K562 (cell line): ENCODE results near the gene OLR1. TPM values are rescaled to one million over a fixed set of nuclear protein-coding genes. Genes with fewer than 3 reads are reported as not detected.

Experiments used
- KDM1A ChIP-seq, 2 experiments: fragments of 450-650 bp; IDR thresholded peaks; 2 replicates each; pipeline ENCODE4 v1.6.1; 2016; ENCODE audit warnings: mild to moderate bottlenecking in 2 of 2
- LEF1 ChIP-seq: fragments of 450-650 bp; IDR thresholded peaks from 2 replicates; pipeline ENCODE4 v1.6.1; 2016; ENCODE audit warnings: mild to moderate bottlenecking
- NR2C2 ChIP-seq, 2 experiments: fragments of 200-800 bp in 1 of 2; sonication (Bioruptor generic) in 1 of 2; sonication (generic) in 1 of 2; formaldehyde crosslinking in 1 of 2; IDR thresholded peaks; 2 replicates each; pipeline versions ENCODE4 v1.6.1 to v1.8.0; 2016 to 2022; ENCODE audit warnings: mild to moderate bottlenecking in 1 of 2, missing compliant biosample characterization in 1 of 2, missing genetic modification characterization in 1 of 2, missing genetic modification reagents in 1 of 2
- PHTF2 ChIP-seq: fragments of 250-450 bp; sonication (Bioruptor Pico); IDR thresholded peaks from 2 replicates; pipeline ENCODE4 v1.5.0; 2021; ENCODE audit warnings: mild to moderate bottlenecking
- PTRF ChIP-seq: fragments of 450-650 bp; IDR thresholded peaks from 2 replicates; pipeline ENCODE4 v1.6.1; 2016; ENCODE audit warnings: mild to moderate bottlenecking, missing genetic modification characterization, missing compliant biosample characterization
- polyA plus RNA-seq, 8 experiments: library from polyadenylated mRNA; depleted of rRNA in 4 of 8; stranded (reverse) in 5 of 8; unstranded in 3 of 8; fragments of >200 nt; fragmentation: Nextera tagmentation in 2 of 8; fragmentation: Illumina TruSeq in 1 of 8; extraction: Ambion mirVana in 2 of 8; extraction: Trizol in 1 of 8; gene quantifications; 2 replicates each; pipeline versions ENCODE4 v1.2.1 to v1.2.3, GENCODE V29; 2011 to 2014; ENCODE audit warnings: inconsistent platforms in 1 of 8, missing spikeins in 1 of 8
- total RNA-seq, 7 experiments: library from RNA; depleted of rRNA in 6 of 7; stranded (reverse); fragments of >200 nt in 6 of 7; fragmentation: Illumina TruSeq in 2 of 7; extraction: Trizol in 2 of 7; gene quantifications; 2 replicates each; pipeline versions ENCODE4 v1.2.1 to v1.2.3, GENCODE V29; 2011 to 2021; ENCODE audit warnings: low replicate concordance in 1 of 7
- TF ChIP-seq, protein P1 (sequence below): fragments of 450-650 bp; IDR thresholded peaks from 2 replicates; pipeline ENCODE4 v1.6.1; 2016; ENCODE audit warnings: mild to moderate bottlenecking, moderate library complexity
- TF ChIP-seq, protein P2 (sequence below): sonication (generic); formaldehyde crosslinking; IDR thresholded peaks from 2 replicates; pipeline ENCODE4 v1.8.0; 2022; ENCODE audit warnings: mild to moderate bottlenecking, missing genetic modification reagents
- TF ChIP-seq, protein P3 (sequence below): fragments of 200-400 bp; formaldehyde crosslinking; IDR thresholded peaks from 2 replicates; pipeline ENCODE4 v1.6.1; 2017; ENCODE audit warnings: mild to moderate bottlenecking, low read depth, low read length, moderate library complexity

OLR1 gene
- total and polyA plus RNA-seq, 9 of the 15 experiments (the other 6 are each of a cell fraction or from before 2014, with no cell fraction given), result not detected

DNA sequence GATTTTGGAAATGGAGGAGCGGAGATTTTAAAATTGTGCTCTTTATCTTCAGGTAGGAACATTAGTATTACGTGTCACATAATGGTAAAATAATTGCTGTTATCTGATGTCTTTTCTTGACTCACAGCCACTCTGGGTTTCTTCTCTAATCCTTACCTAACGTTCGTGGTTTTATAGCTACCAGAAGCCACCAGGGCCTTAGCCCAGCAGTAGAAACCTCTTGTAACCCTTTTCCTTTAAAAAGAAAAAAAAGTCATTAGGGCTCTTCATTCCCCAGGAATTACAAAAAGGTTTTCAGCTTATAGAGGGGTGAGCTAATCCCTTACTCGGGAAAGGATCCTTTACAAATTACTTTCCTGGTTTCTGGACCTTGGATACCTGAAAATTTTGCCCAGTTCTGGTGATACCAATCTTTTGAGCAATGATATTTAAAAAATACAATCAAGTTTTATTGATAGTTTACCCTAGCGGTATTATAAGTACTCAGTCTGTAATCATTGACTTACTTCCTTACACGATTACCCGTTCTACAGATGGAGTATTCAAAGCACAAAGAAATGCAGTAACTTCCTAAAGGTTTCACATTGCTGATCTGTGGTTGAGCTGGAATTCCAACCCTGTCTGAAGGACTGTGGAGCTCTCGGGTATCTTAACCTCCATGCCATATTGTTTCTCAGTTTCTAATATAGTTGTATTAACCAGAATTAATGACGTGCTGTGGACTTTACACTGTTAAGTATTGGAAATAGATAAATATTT is 42.4 kb upstream of the OLR1 start (continued):
- TF ChIP-seq, protein P1, sequence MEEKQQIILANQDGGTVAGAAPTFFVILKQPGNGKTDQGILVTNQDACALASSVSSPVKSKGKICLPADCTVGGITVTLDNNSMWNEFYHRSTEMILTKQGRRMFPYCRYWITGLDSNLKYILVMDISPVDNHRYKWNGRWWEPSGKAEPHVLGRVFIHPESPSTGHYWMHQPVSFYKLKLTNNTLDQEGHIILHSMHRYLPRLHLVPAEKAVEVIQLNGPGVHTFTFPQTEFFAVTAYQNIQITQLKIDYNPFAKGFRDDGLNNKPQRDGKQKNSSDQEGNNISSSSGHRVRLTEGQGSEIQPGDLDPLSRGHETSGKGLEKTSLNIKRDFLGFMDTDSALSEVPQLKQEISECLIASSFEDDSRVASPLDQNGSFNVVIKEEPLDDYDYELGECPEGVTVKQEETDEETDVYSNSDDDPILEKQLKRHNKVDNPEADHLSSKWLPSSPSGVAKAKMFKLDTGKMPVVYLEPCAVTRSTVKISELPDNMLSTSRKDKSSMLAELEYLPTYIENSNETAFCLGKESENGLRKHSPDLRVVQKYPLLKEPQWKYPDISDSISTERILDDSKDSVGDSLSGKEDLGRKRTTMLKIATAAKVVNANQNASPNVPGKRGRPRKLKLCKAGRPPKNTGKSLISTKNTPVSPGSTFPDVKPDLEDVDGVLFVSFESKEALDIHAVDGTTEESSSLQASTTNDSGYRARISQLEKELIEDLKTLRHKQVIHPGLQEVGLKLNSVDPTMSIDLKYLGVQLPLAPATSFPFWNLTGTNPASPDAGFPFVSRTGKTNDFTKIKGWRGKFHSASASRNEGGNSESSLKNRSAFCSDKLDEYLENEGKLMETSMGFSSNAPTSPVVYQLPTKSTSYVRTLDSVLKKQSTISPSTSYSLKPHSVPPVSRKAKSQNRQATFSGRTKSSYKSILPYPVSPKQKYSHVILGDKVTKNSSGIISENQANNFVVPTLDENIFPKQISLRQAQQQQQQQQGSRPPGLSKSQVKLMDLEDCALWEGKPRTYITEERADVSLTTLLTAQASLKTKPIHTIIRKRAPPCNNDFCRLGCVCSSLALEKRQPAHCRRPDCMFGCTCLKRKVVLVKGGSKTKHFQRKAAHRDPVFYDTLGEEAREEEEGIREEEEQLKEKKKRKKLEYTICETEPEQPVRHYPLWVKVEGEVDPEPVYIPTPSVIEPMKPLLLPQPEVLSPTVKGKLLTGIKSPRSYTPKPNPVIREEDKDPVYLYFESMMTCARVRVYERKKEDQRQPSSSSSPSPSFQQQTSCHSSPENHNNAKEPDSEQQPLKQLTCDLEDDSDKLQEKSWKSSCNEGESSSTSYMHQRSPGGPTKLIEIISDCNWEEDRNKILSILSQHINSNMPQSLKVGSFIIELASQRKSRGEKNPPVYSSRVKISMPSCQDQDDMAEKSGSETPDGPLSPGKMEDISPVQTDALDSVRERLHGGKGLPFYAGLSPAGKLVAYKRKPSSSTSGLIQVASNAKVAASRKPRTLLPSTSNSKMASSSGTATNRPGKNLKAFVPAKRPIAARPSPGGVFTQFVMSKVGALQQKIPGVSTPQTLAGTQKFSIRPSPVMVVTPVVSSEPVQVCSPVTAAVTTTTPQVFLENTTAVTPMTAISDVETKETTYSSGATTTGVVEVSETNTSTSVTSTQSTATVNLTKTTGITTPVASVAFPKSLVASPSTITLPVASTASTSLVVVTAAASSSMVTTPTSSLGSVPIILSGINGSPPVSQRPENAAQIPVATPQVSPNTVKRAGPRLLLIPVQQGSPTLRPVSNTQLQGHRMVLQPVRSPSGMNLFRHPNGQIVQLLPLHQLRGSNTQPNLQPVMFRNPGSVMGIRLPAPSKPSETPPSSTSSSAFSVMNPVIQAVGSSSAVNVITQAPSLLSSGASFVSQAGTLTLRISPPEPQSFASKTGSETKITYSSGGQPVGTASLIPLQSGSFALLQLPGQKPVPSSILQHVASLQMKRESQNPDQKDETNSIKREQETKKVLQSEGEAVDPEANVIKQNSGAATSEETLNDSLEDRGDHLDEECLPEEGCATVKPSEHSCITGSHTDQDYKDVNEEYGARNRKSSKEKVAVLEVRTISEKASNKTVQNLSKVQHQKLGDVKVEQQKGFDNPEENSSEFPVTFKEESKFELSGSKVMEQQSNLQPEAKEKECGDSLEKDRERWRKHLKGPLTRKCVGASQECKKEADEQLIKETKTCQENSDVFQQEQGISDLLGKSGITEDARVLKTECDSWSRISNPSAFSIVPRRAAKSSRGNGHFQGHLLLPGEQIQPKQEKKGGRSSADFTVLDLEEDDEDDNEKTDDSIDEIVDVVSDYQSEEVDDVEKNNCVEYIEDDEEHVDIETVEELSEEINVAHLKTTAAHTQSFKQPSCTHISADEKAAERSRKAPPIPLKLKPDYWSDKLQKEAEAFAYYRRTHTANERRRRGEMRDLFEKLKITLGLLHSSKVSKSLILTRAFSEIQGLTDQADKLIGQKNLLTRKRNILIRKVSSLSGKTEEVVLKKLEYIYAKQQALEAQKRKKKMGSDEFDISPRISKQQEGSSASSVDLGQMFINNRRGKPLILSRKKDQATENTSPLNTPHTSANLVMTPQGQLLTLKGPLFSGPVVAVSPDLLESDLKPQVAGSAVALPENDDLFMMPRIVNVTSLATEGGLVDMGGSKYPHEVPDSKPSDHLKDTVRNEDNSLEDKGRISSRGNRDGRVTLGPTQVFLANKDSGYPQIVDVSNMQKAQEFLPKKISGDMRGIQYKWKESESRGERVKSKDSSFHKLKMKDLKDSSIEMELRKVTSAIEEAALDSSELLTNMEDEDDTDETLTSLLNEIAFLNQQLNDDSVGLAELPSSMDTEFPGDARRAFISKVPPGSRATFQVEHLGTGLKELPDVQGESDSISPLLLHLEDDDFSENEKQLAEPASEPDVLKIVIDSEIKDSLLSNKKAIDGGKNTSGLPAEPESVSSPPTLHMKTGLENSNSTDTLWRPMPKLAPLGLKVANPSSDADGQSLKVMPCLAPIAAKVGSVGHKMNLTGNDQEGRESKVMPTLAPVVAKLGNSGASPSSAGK, result no peak
- TF ChIP-seq KDM1A (IDR thresholded peaks at IDR 0.05) (0 out of 4 replicates have a peak, but pooled peaks of 1 of the 2 experiments have one; percentile 1), PTRF (tag) (no peak), PHTF2 (CRISPR knock-in tag) (no peak), LEF1 (no peak), NR2C2 (CRISPR knock-in tag; IDR thresholded peaks at IDR 0.05) (no peak), NR2C2 (tag; IDR thresholded peaks at IDR 0.05) (0 out of 2 replicates have a peak, but pooled peaks have one; percentile 6)
- TF ChIP-seq, protein P2, sequence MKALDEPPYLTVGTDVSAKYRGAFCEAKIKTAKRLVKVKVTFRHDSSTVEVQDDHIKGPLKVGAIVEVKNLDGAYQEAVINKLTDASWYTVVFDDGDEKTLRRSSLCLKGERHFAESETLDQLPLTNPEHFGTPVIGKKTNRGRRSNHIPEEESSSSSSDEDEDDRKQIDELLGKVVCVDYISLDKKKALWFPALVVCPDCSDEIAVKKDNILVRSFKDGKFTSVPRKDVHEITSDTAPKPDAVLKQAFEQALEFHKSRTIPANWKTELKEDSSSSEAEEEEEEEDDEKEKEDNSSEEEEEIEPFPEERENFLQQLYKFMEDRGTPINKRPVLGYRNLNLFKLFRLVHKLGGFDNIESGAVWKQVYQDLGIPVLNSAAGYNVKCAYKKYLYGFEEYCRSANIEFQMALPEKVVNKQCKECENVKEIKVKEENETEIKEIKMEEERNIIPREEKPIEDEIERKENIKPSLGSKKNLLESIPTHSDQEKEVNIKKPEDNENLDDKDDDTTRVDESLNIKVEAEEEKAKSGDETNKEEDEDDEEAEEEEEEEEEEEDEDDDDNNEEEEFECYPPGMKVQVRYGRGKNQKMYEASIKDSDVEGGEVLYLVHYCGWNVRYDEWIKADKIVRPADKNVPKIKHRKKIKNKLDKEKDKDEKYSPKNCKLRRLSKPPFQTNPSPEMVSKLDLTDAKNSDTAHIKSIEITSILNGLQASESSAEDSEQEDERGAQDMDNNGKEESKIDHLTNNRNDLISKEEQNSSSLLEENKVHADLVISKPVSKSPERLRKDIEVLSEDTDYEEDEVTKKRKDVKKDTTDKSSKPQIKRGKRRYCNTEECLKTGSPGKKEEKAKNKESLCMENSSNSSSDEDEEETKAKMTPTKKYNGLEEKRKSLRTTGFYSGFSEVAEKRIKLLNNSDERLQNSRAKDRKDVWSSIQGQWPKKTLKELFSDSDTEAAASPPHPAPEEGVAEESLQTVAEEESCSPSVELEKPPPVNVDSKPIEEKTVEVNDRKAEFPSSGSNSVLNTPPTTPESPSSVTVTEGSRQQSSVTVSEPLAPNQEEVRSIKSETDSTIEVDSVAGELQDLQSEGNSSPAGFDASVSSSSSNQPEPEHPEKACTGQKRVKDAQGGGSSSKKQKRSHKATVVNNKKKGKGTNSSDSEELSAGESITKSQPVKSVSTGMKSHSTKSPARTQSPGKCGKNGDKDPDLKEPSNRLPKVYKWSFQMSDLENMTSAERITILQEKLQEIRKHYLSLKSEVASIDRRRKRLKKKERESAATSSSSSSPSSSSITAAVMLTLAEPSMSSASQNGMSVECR (CRISPR knock-in tag), result no peak
- TF ChIP-seq, protein P3, sequence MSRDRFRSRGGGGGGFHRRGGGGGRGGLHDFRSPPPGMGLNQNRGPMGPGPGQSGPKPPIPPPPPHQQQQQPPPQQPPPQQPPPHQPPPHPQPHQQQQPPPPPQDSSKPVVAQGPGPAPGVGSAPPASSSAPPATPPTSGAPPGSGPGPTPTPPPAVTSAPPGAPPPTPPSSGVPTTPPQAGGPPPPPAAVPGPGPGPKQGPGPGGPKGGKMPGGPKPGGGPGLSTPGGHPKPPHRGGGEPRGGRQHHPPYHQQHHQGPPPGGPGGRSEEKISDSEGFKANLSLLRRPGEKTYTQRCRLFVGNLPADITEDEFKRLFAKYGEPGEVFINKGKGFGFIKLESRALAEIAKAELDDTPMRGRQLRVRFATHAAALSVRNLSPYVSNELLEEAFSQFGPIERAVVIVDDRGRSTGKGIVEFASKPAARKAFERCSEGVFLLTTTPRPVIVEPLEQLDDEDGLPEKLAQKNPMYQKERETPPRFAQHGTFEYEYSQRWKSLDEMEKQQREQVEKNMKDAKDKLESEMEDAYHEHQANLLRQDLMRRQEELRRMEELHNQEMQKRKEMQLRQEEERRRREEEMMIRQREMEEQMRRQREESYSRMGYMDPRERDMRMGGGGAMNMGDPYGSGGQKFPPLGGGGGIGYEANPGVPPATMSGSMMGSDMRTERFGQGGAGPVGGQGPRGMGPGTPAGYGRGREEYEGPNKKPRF, result no peak
